HepG2 (cell line): ENCODE data around the gene PPP1R27. TPM values are rescaled to one million over a fixed set of nuclear protein-coding genes. Genes with fewer than 3 reads are reported as not detected.

Experiments used
- EED ChIP-seq: sonication (generic); formaldehyde crosslinking; IDR thresholded peaks from 2 replicates; pipeline ENCODE4 v1.5.0; 2020; ENCODE audit warnings: mild to moderate bottlenecking, missing genetic modification reagents
- FOXO1 ChIP-seq: sonication (generic); formaldehyde crosslinking; IDR thresholded peaks from 2 replicates; pipeline ENCODE4 v1.4.0; 2020; ENCODE audit warnings: missing genetic modification reagents
- GABPB1 ChIP-seq: IDR thresholded peaks from 2 replicates; pipeline ENCODE4 v1.6.1; 2016; ENCODE audit warnings: mild to moderate bottlenecking, missing genetic modification reagents, moderate library complexity, missing compliant biosample characterization
- GRHL1 ChIP-seq: sonication (generic); formaldehyde crosslinking; conservative IDR thresholded peaks from 2 replicates; pipeline ENCODE4 v1.8.0; 2022; ENCODE audit warnings: missing genetic modification reagents
- JUNB ChIP-seq: sonication (generic); formaldehyde crosslinking; IDR thresholded peaks from 2 replicates; pipeline ENCODE4 v1.8.0; 2022; ENCODE audit warnings: missing genetic modification reagents, mild to moderate bottlenecking, borderline replicate concordance
- MAX ChIP-seq: IDR thresholded peaks from 2 replicates; pipeline ENCODE4 v1.6.1; 2012; ENCODE audit warnings: inconsistent platforms
- MZF1 ChIP-seq: sonication (generic); formaldehyde crosslinking; IDR thresholded peaks from 2 replicates; pipeline ENCODE4 v1.8.1; 2023; ENCODE audit warnings: mild to moderate bottlenecking, missing genetic modification reagents, borderline replicate concordance
- NFE2 ChIP-seq: sonication (generic); formaldehyde crosslinking; IDR thresholded peaks from 2 replicates; pipeline ENCODE4 v1.4.0; 2020; ENCODE audit warnings: missing genetic modification reagents
- SMAD1 ChIP-seq: sonication (generic); formaldehyde crosslinking; IDR thresholded peaks from 2 replicates; pipeline ENCODE4 v1.4.0; 2020; ENCODE audit warnings: missing genetic modification reagents, low read depth, mild to moderate bottlenecking, borderline replicate concordance
- SMAD3 ChIP-seq: sonication (generic); formaldehyde crosslinking; IDR thresholded peaks from 2 replicates; pipeline ENCODE4 v1.4.0; 2020; ENCODE audit warnings: missing genetic modification reagents
- SNAPC2 ChIP-seq: sonication (generic); formaldehyde crosslinking; IDR thresholded peaks from 2 replicates; pipeline ENCODE4 v1.8.1; 2022; ENCODE audit warnings: mild to moderate bottlenecking, missing genetic modification reagents
- SNRNP70 ChIP-seq: fragments of 200-400 bp; formaldehyde crosslinking; IDR thresholded peaks from 2 replicates; pipeline ENCODE4 v1.6.1; 2017; ENCODE audit warnings: mild to moderate bottlenecking, low read depth, low read length, moderate library complexity
- SOX6 ChIP-seq, 2 experiments: fragments of 450-650 bp in 1 of 2; sonication (generic) in 1 of 2; formaldehyde crosslinking in 1 of 2; IDR thresholded peaks; 2 replicates each; pipeline versions ENCODE4 v1.4.0 to v1.6.1; 2017 to 2020; ENCODE audit warnings: antibody characterized with exemption in 1 of 2, mild to moderate bottlenecking in 1 of 2, missing genetic modification reagents in 1 of 2
- SP4 ChIP-seq: sonication (generic); formaldehyde crosslinking; IDR thresholded peaks from 2 replicates; pipeline ENCODE4 v1.8.1; 2023; ENCODE audit warnings: mild to moderate bottlenecking, missing genetic modification reagents
- TEAD3 ChIP-seq: optimal IDR thresholded peaks from 2 replicates; pipeline ENCODE3; 2016; ENCODE audit warnings: borderline replicate concordance
- TOE1 ChIP-seq: sonication (generic); formaldehyde crosslinking; IDR thresholded peaks from 2 replicates; pipeline ENCODE4 v1.4.0; 2020; ENCODE audit warnings: mild to moderate bottlenecking, missing genetic modification reagents
- ZNF768 ChIP-seq: sonication (generic); formaldehyde crosslinking; IDR thresholded peaks from 2 replicates; pipeline ENCODE4 v1.4.0; 2020; ENCODE audit warnings: missing genetic modification reagents
- ZNF850 ChIP-seq: sonication (generic); formaldehyde crosslinking; conservative IDR thresholded peaks from 2 replicates; pipeline ENCODE4 v1.9.0; 2021; ENCODE audit warnings: mild to moderate bottlenecking, missing genetic modification reagents
- polyA plus RNA-seq, 8 experiments: library from polyadenylated mRNA; depleted of rRNA in 3 of 8; stranded (reverse) in 7 of 8; unstranded in 1 of 8; fragments of >200 nt; fragmentation: Illumina TruSeq in 4 of 8; extraction: Trizol in 4 of 8; gene quantifications; 2 replicates each; pipeline versions ENCODE4 v1.2.1 to v1.2.3, GENCODE V29; 2011 to 2016; ENCODE audit warnings: low read depth in 4 of 8, missing spikeins in 1 of 8, mixed read lengths in 1 of 8; ENCODE audit not compliant: insufficient read depth in 1 of 8
- total RNA-seq, 5 experiments: library from RNA; depleted of rRNA; stranded (reverse); fragments of >200 nt; fragmentation: Illumina TruSeq; extraction: Trizol; gene quantifications; 2 replicates each; pipeline ENCODE4 v1.2.3, GENCODE V29; 2016; ENCODE audit warnings: low read depth in 1 of 5
- TF ChIP-seq, protein P1 (sequence below): sonication (generic); formaldehyde crosslinking; IDR thresholded peaks from 2 replicates; pipeline ENCODE4 v1.4.0; 2020; ENCODE audit warnings: missing genetic modification reagents
- TF ChIP-seq, protein P2 (sequence below): sonication (generic); formaldehyde crosslinking; IDR thresholded peaks from 2 replicates; pipeline ENCODE4 v1.4.0; 2020; ENCODE audit warnings: missing genetic modification reagents, low read depth, mild to moderate bottlenecking, borderline replicate concordance
- TF ChIP-seq, protein P3 (sequence below): sonication (generic); formaldehyde crosslinking; IDR thresholded peaks from 2 replicates; pipeline ENCODE4 v1.8.0; 2022; ENCODE audit warnings: mild to moderate bottlenecking, missing genetic modification reagents

The PPP1R27 gene
- total and polyA plus RNA-seq, 2 of the 13 experiments (the other 11 are each of a cell fraction or from before 2014, with no cell fraction given), result 0.17 to 1.00 TPM

GRCh38 chr17:81814748-81815645 lies 19.9 kb downstream of the PPP1R27 start (continued):
- TF ChIP-seq ZNF768 (no peak), SMAD3 (CRISPR knock-in tag) (0 out of 2 replicates have a peak, but pooled peaks have one; percentile 45), NFE2 (CRISPR knock-in tag) (no peak), GRHL1 (CRISPR knock-in tag) (no peak), SP4 (peak; percentile 48), ZNF850 (CRISPR knock-in tag) (no peak), MZF1 (CRISPR knock-in tag) (no peak), EED (CRISPR knock-in tag) (0 out of 2 replicates have a peak, but pooled peaks have one; percentile 35), TEAD3 (CRISPR knock-in tag) (no peak), FOXO1 (CRISPR knock-in tag) (0 out of 2 replicates have a peak, but pooled peaks have one; percentile 12), GABPB1 (CRISPR knock-in tag) (peak; percentile 68; the same call in 1 of the 2 replicates), TOE1 (CRISPR knock-in tag) (no peak), MAX (peak; percentile 68), JUNB (CRISPR knock-in tag) (no peak), SNRNP70 (no peak), SOX6 (IDR thresholded peaks at IDR 0.05) (no peak), SOX6 (CRISPR knock-in tag; IDR thresholded peaks at IDR 0.05) (peak; percentile 60), SNAPC2 (CRISPR knock-in tag) (no peak), SMAD1 (CRISPR knock-in tag) (no peak)
- TF ChIP-seq, protein P1, sequence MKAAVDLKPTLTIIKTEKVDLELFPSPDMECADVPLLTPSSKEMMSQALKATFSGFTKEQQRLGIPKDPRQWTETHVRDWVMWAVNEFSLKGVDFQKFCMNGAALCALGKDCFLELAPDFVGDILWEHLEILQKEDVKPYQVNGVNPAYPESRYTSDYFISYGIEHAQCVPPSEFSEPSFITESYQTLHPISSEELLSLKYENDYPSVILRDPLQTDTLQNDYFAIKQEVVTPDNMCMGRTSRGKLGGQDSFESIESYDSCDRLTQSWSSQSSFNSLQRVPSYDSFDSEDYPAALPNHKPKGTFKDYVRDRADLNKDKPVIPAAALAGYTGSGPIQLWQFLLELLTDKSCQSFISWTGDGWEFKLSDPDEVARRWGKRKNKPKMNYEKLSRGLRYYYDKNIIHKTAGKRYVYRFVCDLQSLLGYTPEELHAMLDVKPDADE, result no peak
- TF ChIP-seq, protein P2, sequence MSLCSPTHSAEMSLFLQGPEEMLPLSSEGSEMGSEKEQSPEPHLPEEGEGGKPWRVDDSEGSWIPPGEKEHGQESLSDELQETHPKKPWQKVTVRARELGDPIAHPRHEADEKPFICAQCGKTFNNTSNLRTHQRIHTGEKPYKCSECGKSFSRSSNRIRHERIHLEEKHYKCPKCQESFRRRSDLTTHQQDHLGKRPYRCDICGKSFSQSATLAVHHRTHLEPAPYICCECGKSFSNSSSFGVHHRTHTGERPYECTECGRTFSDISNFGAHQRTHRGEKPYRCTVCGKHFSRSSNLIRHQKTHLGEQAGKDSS, result 0 out of 2 replicates have a peak, but pooled peaks have one; percentile 34
- TF ChIP-seq, protein P3, sequence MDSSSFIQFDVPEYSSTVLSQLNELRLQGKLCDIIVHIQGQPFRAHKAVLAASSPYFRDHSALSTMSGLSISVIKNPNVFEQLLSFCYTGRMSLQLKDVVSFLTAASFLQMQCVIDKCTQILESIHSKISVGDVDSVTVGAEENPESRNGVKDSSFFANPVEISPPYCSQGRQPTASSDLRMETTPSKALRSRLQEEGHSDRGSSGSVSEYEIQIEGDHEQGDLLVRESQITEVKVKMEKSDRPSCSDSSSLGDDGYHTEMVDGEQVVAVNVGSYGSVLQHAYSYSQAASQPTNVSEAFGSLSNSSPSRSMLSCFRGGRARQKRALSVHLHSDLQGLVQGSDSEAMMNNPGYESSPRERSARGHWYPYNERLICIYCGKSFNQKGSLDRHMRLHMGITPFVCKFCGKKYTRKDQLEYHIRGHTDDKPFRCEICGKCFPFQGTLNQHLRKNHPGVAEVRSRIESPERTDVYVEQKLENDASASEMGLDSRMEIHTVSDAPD (CRISPR knock-in tag), result no peak; the same call in 1 of the 2 replicates
